IgD-negative memory B cell (primary cell): ENCODE measurements around the gene C4orf54. TPM values are rescaled to one million over a fixed set of nuclear protein-coding genes. Genes with fewer than 3 reads are reported as not detected.
A peak's percentile ranks its signal among the peaks of the same experiment; 100 is the strongest.

ENCODE experiments used
- H3K27ac Mint-ChIP-seq, 3 donors: one replicate each; pipeline ENCODE4 v1.8.0; 2020 to 2022; ENCODE audit warnings: mild to moderate bottlenecking in 3 of 3, mixed read lengths in 3 of 3, moderate library complexity in 1 of 3
- H3K27me3 Mint-ChIP-seq: one replicate; pipeline ENCODE4 v1.8.0; 2021; ENCODE audit warnings: mixed read lengths
- H3K36me3 Mint-ChIP-seq: one replicate; pipeline ENCODE4 v1.8.0; 2020; ENCODE audit warnings: mild to moderate bottlenecking, mixed read lengths
- H3K4me1 Mint-ChIP-seq, 3 donors: one replicate each; pipeline ENCODE4 v1.8.0; 2020 to 2022; ENCODE audit warnings: mixed read lengths in 3 of 3, mild to moderate bottlenecking in 1 of 3
- H3K4me3 Mint-ChIP-seq, 4 donors: one replicate each; pipeline ENCODE4 v1.8.0; 2020 to 2022; ENCODE audit warnings: mild to moderate bottlenecking in 4 of 4, mixed read lengths in 4 of 4, moderate library complexity in 3 of 4
- H3K9me3 Mint-ChIP-seq, 3 donors: one replicate each; pipeline ENCODE4 v1.8.0; 2020 to 2021; ENCODE audit warnings: mixed read lengths in 3 of 3, mild to moderate bottlenecking in 1 of 3
- polyA plus RNA-seq: library from polyadenylated mRNA; unstranded; fragments of 300-500 nt; fragmentation: Illumina TruSeq; gene quantifications from one replicate; pipeline ENCODE4 v1.2.3, GENCODE V29; 2021

The C4orf54 gene
- polyA plus RNA-seq, result not detected

- Mint-ChIP-seq H3K9me3 (no peaks in the 10 kb centered on the region), H3K4me1 (no peaks in the 10 kb centered on the region), H3K27me3 (peaks cover 6% of the 10 kb centered on the region)
These were observed at the start of gene C4orf54 for GRCh38 chr4:99657798-99658197. Gene C4orf54, minus strand, starts transcription at chr4:99657828. Its CDS starts 3,180 bp downstream, at chr4:99654648.

GRCh38 chr4:99705891-99706290, 48.3 kb upstream of the C4orf54 start:
- peaks cover 2% of the 10 kb centered on the region for H3K36me3 Mint-ChIP-seq
- H3K9me3 Mint-ChIP-seq, result no peaks in the 10 kb centered on the region
- no peaks in the 10 kb centered on the region for H3K4me1 Mint-ChIP-seq
- no peak overlapping the region for H3K27ac Mint-ChIP-seq
- H3K27me3 Mint-ChIP-seq, result peaks cover 10% of the 10 kb centered on the region
- no peak overlapping the region for H3K4me3 Mint-ChIP-seq

More at GRCh38 chr4:99657798-99658197, at the start of gene C4orf54:
- Mint-ChIP-seq H3K4me3 (no peak within 1 kb of the TSS), H3K36me3 (no peaks in the 10 kb centered on the region), H3K27ac (no peak within 1 kb of the TSS)

- H3K36me3 Mint-ChIP-seq, result peaks cover 3% of the 10 kb centered on the region
- no peaks in the 10 kb centered on the region for H3K4me1 Mint-ChIP-seq
- H3K4me3 Mint-ChIP-seq, result no peak overlapping the region
- no peak overlapping the region for H3K27ac Mint-ChIP-seq
- H3K9me3 Mint-ChIP-seq, result peaks cover 0 to 5% (median 1%) of the 10 kb centered on the region in 3 donors
- peaks cover 9% of the 10 kb centered on the region for H3K27me3 Mint-ChIP-seq
These were observed 39.2 kb upstream of the C4orf54 start for GRCh38 chr4:99696801-99697200.

- peaks cover 0 to 1% (median 1%) of the 10 kb centered on the region in 3 donors for H3K4me1 Mint-ChIP-seq
- no peak overlapping the region for H3K4me3 Mint-ChIP-seq
- H3K9me3 Mint-ChIP-seq, result peaks cover 6 to 19% (median 9%) of the 10 kb centered on the region in 3 donors
- H3K27me3 Mint-ChIP-seq, result peaks cover 3% of the 10 kb centered on the region
- H3K27ac Mint-ChIP-seq, result no peak overlapping the region
- peaks cover 3% of the 10 kb centered on the region for H3K36me3 Mint-ChIP-seq
These were observed 35.5 kb upstream of the C4orf54 start for GRCh38 chr4:99693140-99693539.

GRCh38 chr4:99690990-99691389, 33.4 kb upstream of the C4orf54 start:
- Mint-ChIP-seq H3K4me3 (no peak overlapping the region), H3K27me3 (no peaks in the 10 kb centered on the region), H3K36me3 (peaks cover 3% of the 10 kb centered on the region), H3K9me3 (peaks cover 6 to 19% (median 8%) of the 10 kb centered on the region in 3 donors), H3K4me1 (peaks cover 0 to 1% (median 1%) of the 10 kb centered on the region in 3 donors), H3K27ac (peak overlapping the region in 1 of 3 donors; percentile 22)

GRCh38 chr4:99690472-99690871, 32.8 kb upstream of the C4orf54 start:
- Mint-ChIP-seq H3K27me3 (no peaks in the 10 kb centered on the region), H3K4me3 (no peak overlapping the region), H3K4me1 (peaks cover 0 to 1% (median 1%) of the 10 kb centered on the region in 3 donors), H3K9me3 (peaks cover 6 to 19% (median 8%) of the 10 kb centered on the region in 3 donors), H3K36me3 (peaks cover 3% of the 10 kb centered on the region), H3K27ac (no peak overlapping the region)

DNA sequence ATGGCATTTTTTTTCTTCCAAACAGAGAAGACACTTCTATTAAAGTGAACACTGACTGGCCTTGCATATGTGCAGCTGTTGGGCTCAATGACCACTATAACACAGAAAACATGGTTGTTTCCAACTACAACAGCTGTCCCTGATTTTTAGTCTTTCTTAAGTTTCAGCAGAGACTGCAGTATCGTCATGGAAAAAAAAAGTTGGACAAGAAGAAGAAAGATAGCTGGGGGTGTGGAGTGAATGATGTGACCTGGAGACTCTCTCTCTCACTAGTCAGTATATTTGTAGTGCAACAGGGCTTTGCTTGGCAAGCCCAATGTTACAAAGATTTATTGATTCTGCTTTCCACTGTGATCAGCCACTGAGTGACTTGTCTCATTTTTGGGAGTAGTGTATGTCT, 29.5 kb upstream of the C4orf54 start:
- H3K9me3 Mint-ChIP-seq, result peaks cover 6 to 15% (median 8%) of the 10 kb centered on the region in 3 donors
- no peak overlapping the region for H3K27ac Mint-ChIP-seq
- H3K36me3 Mint-ChIP-seq, result peaks cover 1% of the 10 kb centered on the region
- H3K4me1 Mint-ChIP-seq, result peaks cover 0 to 1% (median 1%) of the 10 kb centered on the region in 3 donors
- no peak overlapping the region for H3K4me3 Mint-ChIP-seq
- H3K27me3 Mint-ChIP-seq, result peaks cover 9% of the 10 kb centered on the region

DNA sequence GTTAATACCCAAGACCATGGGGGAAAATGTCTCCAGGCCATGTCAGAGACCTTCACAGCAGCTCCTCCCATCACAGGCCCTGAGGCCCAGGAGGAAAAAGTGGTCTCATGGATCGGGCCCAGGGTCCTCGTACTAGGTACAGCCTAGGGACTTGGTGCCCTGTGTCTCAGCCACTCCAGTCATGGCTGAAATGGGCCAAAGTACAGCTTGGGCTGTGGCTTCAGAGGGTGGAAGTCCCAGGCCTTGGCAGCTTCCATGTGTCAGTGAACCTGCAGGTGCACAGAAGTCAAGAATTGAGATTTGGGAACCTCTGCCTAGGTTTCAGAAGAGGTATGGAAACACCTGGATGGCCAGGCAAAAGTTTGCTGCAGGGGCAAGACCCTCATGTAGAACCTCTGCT, 27.6 kb upstream of the C4orf54 start:
- Mint-ChIP-seq H3K36me3 (no peaks in the 10 kb centered on the region), H3K27me3 (peaks cover 14% of the 10 kb centered on the region), H3K4me1 (peaks cover 0 to 1% (median 0%) of the 10 kb centered on the region in 3 donors), H3K4me3 (no peak overlapping the region), H3K9me3 (peaks cover 2 to 6% (median 4%) of the 10 kb centered on the region in 3 donors), H3K27ac (no peak overlapping the region)

GRCh38 chr4:99683895-99684294, 26.3 kb upstream of the C4orf54 start:
- Mint-ChIP-seq H3K4me1 (peaks cover 0 to 1% (median 0%) of the 10 kb centered on the region in 3 donors), H3K27ac (no peak overlapping the region), H3K27me3 (peaks cover 16% of the 10 kb centered on the region), H3K9me3 (peaks cover 0 to 2% (median 0%) of the 10 kb centered on the region in 3 donors), H3K36me3 (no peaks in the 10 kb centered on the region), H3K4me3 (no peak overlapping the region)

DNA sequence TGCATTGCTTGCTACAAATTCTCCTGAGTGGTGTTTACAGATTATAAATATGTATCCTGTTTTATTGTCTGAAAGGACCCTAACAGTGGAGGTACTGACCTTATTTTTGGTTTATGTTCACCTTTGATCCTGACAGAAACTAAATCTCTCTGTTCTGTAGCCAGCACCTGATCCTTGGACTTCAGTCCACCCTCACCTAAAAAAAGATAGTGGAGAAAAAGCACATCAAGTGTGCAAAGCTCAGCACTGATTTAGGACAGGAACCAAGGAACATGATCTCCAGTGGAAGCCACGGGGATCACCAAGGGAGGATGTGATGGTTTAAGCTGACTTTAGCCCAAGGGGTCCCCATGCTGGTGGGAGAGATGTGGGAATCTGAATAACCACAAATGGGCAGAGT, 22.3 kb upstream of the C4orf54 start:
- Mint-ChIP-seq H3K4me1 (peaks cover 0 to 1% (median 0%) of the 10 kb centered on the region in 3 donors), H3K4me3 (no peak overlapping the region), H3K27me3 (peaks cover 14% of the 10 kb centered on the region), H3K27ac (no peak overlapping the region), H3K9me3 (peaks cover 0 to 9% (median 0%) of the 10 kb centered on the region in 3 donors), H3K36me3 (no peaks in the 10 kb centered on the region)

GRCh38 chr4:99679204-99679603, 21.6 kb upstream of the C4orf54 start:
- Mint-ChIP-seq H3K4me3 (no peak overlapping the region), H3K27me3 (peaks cover 12% of the 10 kb centered on the region), H3K27ac (no peak overlapping the region), H3K4me1 (peaks cover 0 to 1% (median 0%) of the 10 kb centered on the region in 3 donors), H3K36me3 (no peaks in the 10 kb centered on the region), H3K9me3 (peaks cover 0 to 9% (median 0%) of the 10 kb centered on the region in 3 donors)

DNA sequence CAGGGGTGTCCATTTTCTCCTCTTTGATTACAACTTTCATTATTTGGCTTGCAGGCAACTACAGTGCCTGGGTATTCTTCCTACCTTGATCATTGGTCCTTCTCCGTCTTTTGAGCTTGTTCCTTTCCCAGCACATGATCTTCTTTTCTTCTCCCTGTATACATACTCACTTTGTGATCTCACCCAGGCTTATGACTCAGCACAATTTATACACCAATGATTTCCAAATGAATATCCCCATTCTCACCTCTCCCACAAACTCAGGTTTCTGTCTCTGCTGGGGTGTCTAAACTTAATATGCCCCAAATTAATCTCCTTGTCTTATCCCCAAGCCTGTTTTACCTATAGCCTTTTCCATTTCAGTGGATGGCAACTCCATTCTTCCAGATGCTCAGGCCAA, 19.5 kb upstream of the C4orf54 start:
- Mint-ChIP-seq H3K4me3 (no peak overlapping the region), H3K27ac (peak overlapping the region in 1 of 3 donors; percentile 45), H3K9me3 (peaks cover 0 to 24% (median 7%) of the 10 kb centered on the region in 3 donors), H3K4me1 (peaks cover 0 to 1% (median 0%) of the 10 kb centered on the region in 3 donors), H3K27me3 (peaks cover 10% of the 10 kb centered on the region), H3K36me3 (peaks cover under 1% of the 10 kb centered on the region)

GRCh38 chr4:99670409-99671073, 12.9 kb upstream of the C4orf54 start:
- H3K36me3 Mint-ChIP-seq, result peaks cover 5% of the 10 kb centered on the region
- H3K9me3 Mint-ChIP-seq, result peaks cover 2 to 19% (median 14%) of the 10 kb centered on the region in 3 donors
- H3K4me1 Mint-ChIP-seq, result no peaks in the 10 kb centered on the region
- no peak overlapping the region for H3K27ac Mint-ChIP-seq
- no peak overlapping the region for H3K4me3 Mint-ChIP-seq
- H3K27me3 Mint-ChIP-seq, result peaks cover 9% of the 10 kb centered on the region

DNA sequence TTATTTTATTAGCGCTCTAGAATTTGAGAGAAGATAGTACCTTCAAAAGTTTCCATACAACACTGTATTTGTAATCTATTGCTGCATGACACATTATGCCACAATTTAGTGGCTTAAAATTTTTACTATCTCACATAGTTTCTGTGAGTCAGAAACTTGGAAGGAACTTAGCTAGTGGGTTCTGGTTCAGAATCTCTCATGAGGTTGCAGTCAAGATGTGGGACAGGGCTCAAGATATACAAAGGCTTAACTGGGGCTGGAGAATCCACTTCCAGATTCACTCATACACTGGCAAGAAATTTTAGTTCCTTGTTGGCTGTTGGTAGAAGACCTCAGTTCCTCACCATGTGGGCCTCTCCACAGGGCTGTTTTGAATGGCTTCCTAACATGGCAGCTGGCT, 11.5 kb upstream of the C4orf54 start:
- Mint-ChIP-seq H3K4me1 (no peaks in the 10 kb centered on the region), H3K9me3 (peaks cover 2 to 19% (median 14%) of the 10 kb centered on the region in 3 donors), H3K27ac (no peak overlapping the region), H3K4me3 (no peak overlapping the region), H3K36me3 (peaks cover 5% of the 10 kb centered on the region), H3K27me3 (peaks cover 12% of the 10 kb centered on the region)

- no peaks in the 10 kb centered on the region for H3K4me1 Mint-ChIP-seq
- peaks cover 3 to 15% (median 13%) of the 10 kb centered on the region in 3 donors for H3K9me3 Mint-ChIP-seq
- H3K27me3 Mint-ChIP-seq, result peaks cover 10% of the 10 kb centered on the region
- peaks cover 5% of the 10 kb centered on the region for H3K36me3 Mint-ChIP-seq
- no peak overlapping the region for H3K4me3 Mint-ChIP-seq
- H3K27ac Mint-ChIP-seq, result no peak overlapping the region
These were observed 10.8 kb upstream of the C4orf54 start for GRCh38 chr4:99668472-99668871.

GRCh38 chr4:99665983-99666382, 8.4 kb upstream of the C4orf54 start:
- H3K27ac Mint-ChIP-seq, result no peak overlapping the region
- H3K27me3 Mint-ChIP-seq, result peaks cover 11% of the 10 kb centered on the region
- H3K9me3 Mint-ChIP-seq, result peaks cover 0 to 5% (median 2%) of the 10 kb centered on the region in 3 donors
- peaks cover 2% of the 10 kb centered on the region for H3K36me3 Mint-ChIP-seq
- H3K4me1 Mint-ChIP-seq, result no peaks in the 10 kb centered on the region
- H3K4me3 Mint-ChIP-seq, result no peak overlapping the region
